Gastrocnemius medialis (tissue), 4 donors: ENCODE measurements around the gene CFAP65. TPM values are rescaled to one million over a fixed set of nuclear protein-coding genes. Genes with fewer than 3 reads are reported as not detected.

Source experiments
- ATAC-seq, 2 donors: fragments of 150-250 bp; one replicate each; pipeline ENCODE4 v1.9.1; 2016
- DNase-seq, 2 donors: peaks; one replicate each; pipeline ENCODE4 v3.0.0-alpha.2; 2019
- H3K27ac ChIP-seq, 4 donors: fragments of 200-600 bp; sonication (generic); 1 replicate in 1 of 4; 2 replicates in 3 of 4; pipeline ENCODE4 v1.5.1; 2016 to 2018; ENCODE audit warnings: mild to moderate bottlenecking in 2 of 4, moderate library complexity in 1 of 4
- H3K27me3 ChIP-seq, 3 donors: fragments of 200-600 bp; sonication (generic) in 2 of 3; 1 replicate in 1 of 3; 2 replicates in 2 of 3; pipeline versions ENCODE4 v1.5.1 to v1.6.0; 2016 to 2019; ENCODE audit warnings: mild to moderate bottlenecking in 1 of 3, moderate library complexity in 1 of 3
- H3K36me3 ChIP-seq, 2 donors: fragments of 200-600 bp; sonication (generic) in 1 of 2; one replicate each; pipeline ENCODE4 v1.5.1; 2017 to 2018
- H3K4me1 ChIP-seq, 2 donors: fragments of 200-600 bp; sonication (generic) in 1 of 2; one replicate each; pipeline ENCODE4 v1.5.1; 2016 to 2017; ENCODE audit warnings: mild to moderate bottlenecking in 2 of 2
- H3K4me3 ChIP-seq, 4 donors: fragments of 200-600 bp; sonication (generic) in 3 of 4; 1 replicate in 1 of 4; 2 replicates in 3 of 4; pipeline ENCODE4 v1.5.1; 2016 to 2019; ENCODE audit warnings: mild to moderate bottlenecking in 2 of 4
- H3K9me3 ChIP-seq, 3 donors: fragments of 200-600 bp; sonication (generic) in 2 of 3; 1 replicate in 1 of 3; 2 replicates in 2 of 3; pipeline ENCODE4 v1.5.1; 2016 to 2019
- CTCF ChIP-seq, 5 experiments: fragments of 450-650 bp in 3 of 5; fragments of 200-600 bp in 2 of 5; sonication (generic) in 2 of 5; IDR thresholded peaks in 4 of 5; conservative IDR thresholded peaks in 1 of 5; 1 replicate in 4 of 5; 2 replicates in 1 of 5; pipeline ENCODE4 v1.5.1; 2016 to 2019; ENCODE audit warnings: antibody characterized with exemption in 5 of 5, mild to moderate bottlenecking in 3 of 5, moderate library complexity in 3 of 5
- POLR2A ChIP-seq, 2 donors: fragments of 450-650 bp; IDR thresholded peaks; one replicate each; pipeline ENCODE4 v1.6.1; 2017; ENCODE audit warnings: antibody characterized with exemption in 2 of 2, mild to moderate bottlenecking in 2 of 2, moderate library complexity in 2 of 2
- in situ Hi-C, 4 donors: fragments of 200-750 bp; cut with MboI; loops; one replicate each; pipeline versions ENCODE4 v1.15.0 to v1.8.0; 2017; ENCODE audit warnings: low sequenced_read_pairs in 4 of 4
- intact Hi-C: fragments of 100-400 bp; cut with DNase I; formaldehyde crosslinking; loops from one replicate; pipeline ENCODE4 v1.15.1; 2023; ENCODE audit warnings: low total_unique reads
- total RNA-seq, 4 donors: library from RNA; depleted of rRNA; stranded (reverse); fragments of >200 nt; gene quantifications; one replicate each; pipeline versions ENCODE4 v1.1.0 to v1.2.3, GENCODE V29; 2016

CFAP65 gene
- total RNA-seq, 4 donors from 2014 or later = 0.09 TPM; not detected in 3

GRCh38 chr2:219087361-219087760, 46.0 kb upstream of the CFAP65 start:
- intact Hi-C loops = no loop called here
- no peak for ATAC-seq
- in situ Hi-C loops = no loop called here
- Histone ChIP-seq H3K4me1 (peaks cover 0 to 2% of the 10 kb centered on the region in 2 donors), H3K27ac (no peak overlapping the region), H3K4me3 (no peak overlapping the region), H3K9me3 (no peaks in the 10 kb centered on the region), H3K27me3 (no peaks in the 10 kb centered on the region), H3K36me3 (no peaks in the 10 kb centered on the region)
- TF ChIP-seq POLR2A (IDR thresholded peaks at IDR 0.05) = no peak
- no peak for TF ChIP-seq CTCF (IDR thresholded peaks at IDR 0.05 in 4 of 5, conservative IDR thresholded peaks at IDR 0.05 in 1 of 5)
- DNase-seq = no peak

- ATAC-seq (no peak), DNase-seq (no peak)
- no peak for TF ChIP-seq CTCF (IDR thresholded peaks at IDR 0.05 in 4 of 5, conservative IDR thresholded peaks at IDR 0.05 in 1 of 5)
- TF ChIP-seq POLR2A (IDR thresholded peaks at IDR 0.05) = no peak
- Histone ChIP-seq H3K27me3 (no peaks in the 10 kb centered on the region), H3K27ac (no peak overlapping the region), H3K4me3 (no peak overlapping the region), H3K9me3 (no peaks in the 10 kb centered on the region), H3K4me1 (peaks cover 0 to 5% of the 10 kb centered on the region in 2 donors), H3K36me3 (no peaks in the 10 kb centered on the region)
- in situ Hi-C loops (no loop called here), intact Hi-C loops (no loop called here)
These were observed 44.9 kb upstream of the CFAP65 start for GRCh38 chr2:219086196-219086595.

- intact Hi-C loops = no loop called here
- Histone ChIP-seq H3K27ac (no peak overlapping the region), H3K4me1 (peaks cover 0 to 5% of the 10 kb centered on the region in 2 donors), H3K9me3 (no peaks in the 10 kb centered on the region), H3K27me3 (no peaks in the 10 kb centered on the region), H3K36me3 (no peaks in the 10 kb centered on the region), H3K4me3 (no peak overlapping the region)
- ATAC-seq (no peak), DNase-seq (no peak)
- in situ Hi-C loops = no loop called here
- TF ChIP-seq POLR2A (IDR thresholded peaks at IDR 0.05) = no peak
- no peak for TF ChIP-seq CTCF (IDR thresholded peaks at IDR 0.05 in 4 of 5, conservative IDR thresholded peaks at IDR 0.05 in 1 of 5)
These were observed 43.5 kb upstream of the CFAP65 start for GRCh38 chr2:219084791-219085190.

GRCh38 chr2:219082332-219082958, 41.1 kb upstream of the CFAP65 start:
- H3K36me3 ChIP-seq = peaks cover 0 to 6% of the 10 kb centered on the region in 2 donors
- DNase-seq (no peak), ATAC-seq (no peak)
- in situ Hi-C loops = no loop called here
- TF ChIP-seq POLR2A (IDR thresholded peaks at IDR 0.05) = no peak
- TF ChIP-seq CTCF (IDR thresholded peaks at IDR 0.05 in 4 of 5, conservative IDR thresholded peaks at IDR 0.05 in 1 of 5) = no peak
- no peak overlapping the region for H3K4me3 ChIP-seq
- no peaks in the 10 kb centered on the region for H3K27me3 ChIP-seq
- H3K4me1 ChIP-seq = peaks cover 0 to 5% of the 10 kb centered on the region in 2 donors
- intact Hi-C loops = no loop called here
- H3K9me3 ChIP-seq = no peaks in the 10 kb centered on the region
- H3K27ac ChIP-seq = no peak overlapping the region
